Amniotic stem cell (primary cell): ENCODE results near the gene OTUD4.
"Not testable (repeated sequence)": the region's sequence is repeated elsewhere in the genome, so short reads cannot be mapped to it uniquely, and the experiment has no call there.

Experiments
- DNase-seq: peaks from one replicate; lab custom pipeline; 2025; lab: John Stamatoyannopoulos, UW

OTUD4 gene, protein sequence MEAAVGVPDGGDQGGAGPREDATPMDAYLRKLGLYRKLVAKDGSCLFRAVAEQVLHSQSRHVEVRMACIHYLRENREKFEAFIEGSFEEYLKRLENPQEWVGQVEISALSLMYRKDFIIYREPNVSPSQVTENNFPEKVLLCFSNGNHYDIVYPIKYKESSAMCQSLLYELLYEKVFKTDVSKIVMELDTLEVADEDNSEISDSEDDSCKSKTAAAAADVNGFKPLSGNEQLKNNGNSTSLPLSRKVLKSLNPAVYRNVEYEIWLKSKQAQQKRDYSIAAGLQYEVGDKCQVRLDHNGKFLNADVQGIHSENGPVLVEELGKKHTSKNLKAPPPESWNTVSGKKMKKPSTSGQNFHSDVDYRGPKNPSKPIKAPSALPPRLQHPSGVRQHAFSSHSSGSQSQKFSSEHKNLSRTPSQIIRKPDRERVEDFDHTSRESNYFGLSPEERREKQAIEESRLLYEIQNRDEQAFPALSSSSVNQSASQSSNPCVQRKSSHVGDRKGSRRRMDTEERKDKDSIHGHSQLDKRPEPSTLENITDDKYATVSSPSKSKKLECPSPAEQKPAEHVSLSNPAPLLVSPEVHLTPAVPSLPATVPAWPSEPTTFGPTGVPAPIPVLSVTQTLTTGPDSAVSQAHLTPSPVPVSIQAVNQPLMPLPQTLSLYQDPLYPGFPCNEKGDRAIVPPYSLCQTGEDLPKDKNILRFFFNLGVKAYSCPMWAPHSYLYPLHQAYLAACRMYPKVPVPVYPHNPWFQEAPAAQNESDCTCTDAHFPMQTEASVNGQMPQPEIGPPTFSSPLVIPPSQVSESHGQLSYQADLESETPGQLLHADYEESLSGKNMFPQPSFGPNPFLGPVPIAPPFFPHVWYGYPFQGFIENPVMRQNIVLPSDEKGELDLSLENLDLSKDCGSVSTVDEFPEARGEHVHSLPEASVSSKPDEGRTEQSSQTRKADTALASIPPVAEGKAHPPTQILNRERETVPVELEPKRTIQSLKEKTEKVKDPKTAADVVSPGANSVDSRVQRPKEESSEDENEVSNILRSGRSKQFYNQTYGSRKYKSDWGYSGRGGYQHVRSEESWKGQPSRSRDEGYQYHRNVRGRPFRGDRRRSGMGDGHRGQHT

DNA sequence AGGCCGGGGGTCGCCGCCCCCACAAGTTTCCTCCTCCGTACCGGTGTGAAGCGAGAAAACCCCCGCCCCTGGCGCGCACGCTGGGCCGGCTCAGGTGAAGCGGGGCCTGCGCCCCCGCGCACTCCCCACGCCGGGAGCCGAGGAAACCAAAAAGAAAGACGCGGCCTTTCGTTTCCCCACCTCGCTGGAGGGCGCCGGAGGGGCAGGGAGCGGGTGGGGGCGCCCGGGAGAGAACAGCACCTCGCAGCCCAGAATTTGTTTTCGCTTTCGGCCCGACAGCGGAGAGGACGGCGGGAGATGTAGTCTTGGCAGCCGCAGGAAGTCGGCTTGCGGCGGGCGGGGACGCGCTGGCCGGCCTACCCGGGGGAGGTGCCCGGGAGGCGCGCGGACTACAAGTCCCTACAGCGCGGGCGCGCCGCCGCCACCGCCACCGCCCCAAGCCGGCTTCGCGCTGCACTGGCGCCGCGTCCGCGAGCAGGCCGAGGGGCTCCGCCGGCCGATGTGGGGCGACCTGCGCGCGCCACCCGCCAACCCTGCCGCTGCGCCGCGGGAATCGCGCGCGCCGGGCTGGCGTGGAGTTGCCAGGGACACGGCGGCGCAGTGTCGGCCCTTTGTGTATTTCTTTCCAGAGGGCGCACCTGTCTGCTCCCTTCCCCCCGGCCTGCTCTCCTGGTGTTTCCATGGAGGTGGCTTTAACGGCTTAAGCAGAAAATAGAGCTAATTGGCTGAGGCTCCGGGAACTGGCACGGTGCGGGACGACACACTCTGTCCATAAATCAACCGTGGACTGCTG is at the start of gene OTUD4:
Gene OTUD4 (minus strand): TSS at position 292 of the 793 bp plus-strand sequence. CDS start 616 bp downstream, outside the sequence.
- DNase-seq, result peak; percentile 84

DNA sequence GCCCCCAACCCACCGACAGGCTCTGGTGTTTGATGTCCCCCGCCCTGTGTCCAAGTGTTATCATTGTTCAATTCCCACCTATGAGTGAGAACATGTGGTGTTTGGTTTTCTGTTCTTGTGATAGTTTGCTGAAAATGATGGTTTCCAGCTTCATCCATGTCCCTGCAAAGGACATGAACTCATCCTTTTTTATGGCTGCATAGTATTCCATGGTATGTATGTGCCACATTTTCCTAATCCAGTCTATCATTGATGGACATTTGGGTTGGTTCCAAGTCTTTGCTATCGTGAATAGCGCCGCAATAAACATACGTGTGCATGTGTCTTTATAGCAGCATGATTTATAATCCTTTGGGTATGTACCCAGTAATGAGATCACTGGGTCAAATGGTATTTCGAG is 42.8 kb upstream of the OTUD4 start:
- DNase-seq, result not testable (repeated sequence)

DNA sequence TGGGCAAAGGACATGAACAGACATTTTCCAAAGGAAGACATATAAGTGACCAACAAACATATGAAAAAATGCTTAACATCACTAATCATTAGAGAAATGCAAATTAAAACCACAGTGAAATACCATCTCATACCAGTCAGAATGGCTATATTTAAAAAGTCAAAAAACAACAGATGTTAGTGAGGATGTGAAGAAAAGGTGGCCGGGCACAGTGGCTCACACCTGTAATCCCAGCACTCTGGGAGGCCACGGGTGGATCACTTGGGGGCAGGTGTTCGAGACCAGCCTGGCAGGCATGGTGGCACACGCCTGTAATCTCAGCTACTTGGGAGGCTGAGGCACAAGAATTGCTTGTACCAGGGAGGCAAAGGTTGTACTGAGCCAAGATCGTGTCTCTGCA is 41.1 kb upstream of the OTUD4 start:
- not testable (repeated sequence) for DNase-seq

- DNase-seq, result no peak
Measured at GRCh38 chr4:145219090-145219489, 38.7 kb upstream of the OTUD4 start.

- no peak for DNase-seq
Measured at GRCh38 chr4:145218251-145218650, 37.9 kb upstream of the OTUD4 start.

GRCh38 chr4:145217349-145217748 is 37.0 kb upstream of the OTUD4 start:
- DNase-seq, result no peak

DNA sequence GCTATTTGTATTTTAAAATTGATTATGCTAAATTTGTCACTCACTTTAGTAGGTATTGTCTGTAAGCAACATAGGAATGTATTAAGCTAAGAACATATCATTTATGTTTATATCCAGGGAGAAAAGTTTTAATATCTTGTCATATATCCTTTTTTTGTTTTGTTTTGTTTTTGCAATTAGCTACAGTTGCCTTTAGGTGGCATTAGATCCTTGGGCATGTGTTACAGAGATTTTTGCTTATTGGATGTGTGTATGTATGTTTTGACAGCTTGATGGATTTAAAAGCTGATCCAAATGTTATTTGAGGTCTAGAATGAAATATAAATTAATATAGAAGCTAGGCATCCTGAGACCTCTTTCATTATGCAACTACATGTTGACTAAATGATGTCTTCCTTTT is 36.1 kb upstream of the OTUD4 start:
- DNase-seq, result no peak

GRCh38 chr4:145213245-145213644 is 32.9 kb upstream of the OTUD4 start:
- no peak for DNase-seq

GRCh38 chr4:145207934-145208333 is 27.5 kb upstream of the OTUD4 start:
- DNase-seq, result no peak

DNA sequence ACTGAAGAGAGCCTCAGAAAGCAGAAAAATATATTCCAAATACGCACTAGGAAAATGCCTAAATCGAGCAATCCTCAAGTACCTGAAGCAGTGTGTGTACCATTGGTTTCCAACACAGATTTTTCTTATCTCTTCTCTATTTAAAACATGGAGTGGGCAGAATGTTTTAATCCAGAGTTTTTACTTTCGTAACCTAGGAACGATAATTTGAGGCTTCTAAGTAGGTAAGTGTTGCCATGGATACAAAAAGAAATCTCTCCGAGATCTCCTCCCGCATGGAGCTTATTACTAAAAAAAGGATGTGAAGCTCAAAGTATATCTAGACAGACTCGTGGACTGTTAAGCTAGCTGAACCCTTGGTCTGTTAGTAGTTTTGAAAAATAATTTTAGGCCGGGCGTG is 23.0 kb upstream of the OTUD4 start:
- DNase-seq, result no peak

DNA sequence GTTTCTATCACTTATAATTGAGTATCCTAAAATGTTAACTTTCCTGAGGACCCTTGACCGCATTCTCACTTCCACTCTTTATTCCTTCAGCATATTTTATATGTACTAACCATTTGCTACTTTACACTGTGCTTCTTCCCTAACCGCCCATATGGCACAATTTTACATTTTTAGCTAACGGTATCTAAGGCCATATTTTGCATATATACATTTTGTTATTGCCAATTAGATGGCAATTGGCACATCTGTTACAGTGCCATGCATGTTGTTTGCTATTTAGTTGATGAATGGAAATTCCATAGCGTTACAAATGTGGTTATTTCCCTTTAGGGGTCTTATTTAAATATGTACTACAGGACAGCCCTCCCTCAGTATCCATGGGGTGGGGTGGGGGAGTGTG is 20.0 kb upstream of the OTUD4 start:
- DNase-seq, result no peak

GRCh38 chr4:145199051-145199716 is 18.8 kb upstream of the OTUD4 start:
- DNase-seq, result no peak

GRCh38 chr4:145196747-145197146 is 16.4 kb upstream of the OTUD4 start:
- DNase-seq, result no peak

DNA sequence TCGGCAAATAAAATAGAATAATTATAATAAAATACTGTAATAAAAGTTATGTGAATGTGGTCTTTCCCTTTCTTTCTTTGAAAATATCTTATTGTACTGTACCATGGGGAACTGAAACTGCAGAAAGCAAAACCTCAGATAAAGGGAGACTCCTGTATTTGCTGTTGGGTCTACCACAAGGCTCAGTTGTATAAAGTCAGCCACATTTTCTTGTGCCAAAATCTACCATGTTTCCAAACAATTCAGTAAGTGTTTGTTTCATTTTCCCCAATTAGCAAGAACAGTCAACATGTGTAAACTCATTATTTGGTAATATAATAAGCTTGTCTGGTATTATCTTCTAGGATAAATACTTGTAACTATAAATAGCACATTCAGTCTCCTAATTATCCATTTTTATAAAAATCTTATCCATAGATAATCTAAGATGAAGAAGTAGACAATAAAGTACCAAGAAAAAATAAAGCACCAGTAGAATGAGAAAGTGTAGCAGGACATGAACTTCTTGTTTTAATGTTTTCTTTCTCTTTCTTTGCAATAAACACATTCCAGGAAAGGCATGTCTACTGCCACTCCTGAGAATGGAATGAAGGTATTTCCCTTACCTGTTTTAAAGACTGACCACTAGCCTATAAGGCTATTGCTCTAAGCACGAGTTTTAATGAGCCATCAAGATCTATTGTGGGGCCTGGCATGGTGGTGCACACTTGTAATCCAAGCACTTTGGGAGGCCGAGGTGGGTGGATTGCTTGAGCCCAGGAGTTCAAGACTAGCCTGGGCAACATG is 15.0 kb upstream of the OTUD4 start:
- no peak for DNase-seq

- DNase-seq, result no peak
Measured at GRCh38 chr4:145189981-145190380, 9.6 kb upstream of the OTUD4 start.

GRCh38 chr4:145186729-145187128 is 6.3 kb upstream of the OTUD4 start:
- no peak for DNase-seq

- no peak for DNase-seq
Measured at GRCh38 chr4:145183581-145183980, 3.2 kb upstream of the OTUD4 start.

- DNase-seq, result no peak
Measured at GRCh38 chr4:145183023-145183422, 2.6 kb upstream of the OTUD4 start.

DNA sequence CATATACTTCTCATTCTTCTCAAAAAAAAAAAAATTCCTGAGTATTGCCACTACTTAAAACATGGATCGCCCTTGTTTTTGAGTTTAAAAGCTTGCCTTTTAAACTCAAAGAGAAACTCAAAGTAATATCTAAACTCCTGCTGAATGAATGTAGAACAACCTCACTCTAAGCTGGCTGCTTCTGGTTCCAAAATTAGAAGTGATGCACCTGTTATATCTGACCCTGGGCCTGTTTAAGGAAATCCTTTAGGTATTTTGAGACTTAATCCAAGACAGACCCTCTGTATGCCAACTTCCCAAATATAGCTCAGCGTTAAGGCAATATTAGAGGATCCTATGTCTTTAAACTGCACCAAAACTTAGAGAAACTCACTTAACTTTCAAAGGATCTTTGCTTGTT is 1.8 kb upstream of the OTUD4 start:
- no peak for DNase-seq

DNA sequence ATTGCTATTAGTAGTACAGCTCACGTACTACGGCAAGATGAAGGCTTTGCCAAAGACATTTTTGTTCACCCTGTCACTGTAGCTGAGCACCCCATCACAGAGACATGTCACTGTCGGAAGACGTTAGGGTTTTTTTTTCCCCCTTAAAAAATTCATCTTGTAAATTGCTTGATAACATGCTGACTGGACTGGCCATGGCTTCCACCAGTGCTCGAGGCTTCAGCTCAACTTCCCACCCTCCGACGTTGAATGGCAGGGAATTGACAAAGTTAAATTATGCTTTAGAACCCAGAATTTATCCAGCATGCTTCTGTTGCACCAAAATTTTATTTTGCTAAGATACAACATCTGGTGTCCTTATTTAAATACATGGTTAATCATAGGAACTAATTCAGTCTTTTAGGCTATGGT is 707 bp upstream of the OTUD4 start:
- DNase-seq, result no peak
